NCI-H2029 (cell line): ENCODE measurements around the gene PTAFR.

Experiments
- DNase-seq: peaks from one replicate; lab custom pipeline; 2025; lab: John Stamatoyannopoulos, UW

Gene PTAFR, protein sequence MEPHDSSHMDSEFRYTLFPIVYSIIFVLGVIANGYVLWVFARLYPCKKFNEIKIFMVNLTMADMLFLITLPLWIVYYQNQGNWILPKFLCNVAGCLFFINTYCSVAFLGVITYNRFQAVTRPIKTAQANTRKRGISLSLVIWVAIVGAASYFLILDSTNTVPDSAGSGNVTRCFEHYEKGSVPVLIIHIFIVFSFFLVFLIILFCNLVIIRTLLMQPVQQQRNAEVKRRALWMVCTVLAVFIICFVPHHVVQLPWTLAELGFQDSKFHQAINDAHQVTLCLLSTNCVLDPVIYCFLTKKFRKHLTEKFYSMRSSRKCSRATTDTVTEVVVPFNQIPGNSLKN

GRCh38 chr1:28176492-28177470 lies at the start of gene PTAFR:
Gene PTAFR, minus strand, starts transcription at chr1:28176690. Its CDS starts 25,669 bp downstream, at chr1:28151021.
- DNase-seq, result no peak

- DNase-seq, result no peak
Measured at GRCh38 chr1:28213315-28213714, 36.8 kb upstream of the PTAFR start.

DNA sequence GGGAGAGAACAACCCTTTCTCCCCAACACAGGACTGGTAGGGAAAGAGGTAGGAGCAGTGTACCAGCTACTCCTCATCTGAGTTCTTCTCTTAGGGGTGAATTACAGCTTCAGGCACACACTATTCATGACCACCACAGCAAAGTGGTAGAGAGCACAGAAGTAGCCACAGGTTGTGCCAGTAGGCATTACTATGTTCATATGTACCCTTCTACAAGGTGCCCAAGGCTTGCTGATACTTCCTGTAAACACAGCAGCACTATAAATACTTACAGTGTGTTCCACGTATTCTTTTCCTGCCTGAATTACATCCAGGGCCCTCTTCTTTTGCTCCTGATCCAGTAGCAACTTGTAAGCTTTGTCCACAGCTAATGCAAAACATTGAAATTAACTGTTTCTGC lies 33.2 kb upstream of the PTAFR start:
- DNase-seq, result no peak

- peak; percentile 5 for DNase-seq
Measured at GRCh38 chr1:28208818-28209441, 32.4 kb upstream of the PTAFR start.

DNA sequence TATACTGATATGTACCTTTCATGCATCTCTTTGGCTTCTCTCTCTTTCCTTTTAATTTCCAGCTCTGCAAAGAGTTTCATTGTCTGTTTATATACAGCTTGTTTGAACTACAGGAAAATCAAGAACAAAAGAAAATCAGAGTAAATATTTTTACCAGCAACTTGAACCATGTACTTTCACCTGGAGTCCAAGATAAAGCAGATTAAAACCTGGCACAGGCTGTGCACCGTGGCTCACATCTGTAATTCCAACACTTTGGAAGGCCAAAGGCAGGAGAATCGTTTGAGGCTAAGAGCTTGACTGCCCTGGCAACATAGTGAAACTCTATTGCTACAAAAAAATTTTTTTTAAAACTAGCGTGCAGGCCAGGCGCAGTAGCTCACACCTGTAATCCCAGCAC lies 28.8 kb upstream of the PTAFR start:
- DNase-seq, result no peak

- no peak for DNase-seq
Measured at GRCh38 chr1:28200234-28200873, 23.9 kb upstream of the PTAFR start.

DNA sequence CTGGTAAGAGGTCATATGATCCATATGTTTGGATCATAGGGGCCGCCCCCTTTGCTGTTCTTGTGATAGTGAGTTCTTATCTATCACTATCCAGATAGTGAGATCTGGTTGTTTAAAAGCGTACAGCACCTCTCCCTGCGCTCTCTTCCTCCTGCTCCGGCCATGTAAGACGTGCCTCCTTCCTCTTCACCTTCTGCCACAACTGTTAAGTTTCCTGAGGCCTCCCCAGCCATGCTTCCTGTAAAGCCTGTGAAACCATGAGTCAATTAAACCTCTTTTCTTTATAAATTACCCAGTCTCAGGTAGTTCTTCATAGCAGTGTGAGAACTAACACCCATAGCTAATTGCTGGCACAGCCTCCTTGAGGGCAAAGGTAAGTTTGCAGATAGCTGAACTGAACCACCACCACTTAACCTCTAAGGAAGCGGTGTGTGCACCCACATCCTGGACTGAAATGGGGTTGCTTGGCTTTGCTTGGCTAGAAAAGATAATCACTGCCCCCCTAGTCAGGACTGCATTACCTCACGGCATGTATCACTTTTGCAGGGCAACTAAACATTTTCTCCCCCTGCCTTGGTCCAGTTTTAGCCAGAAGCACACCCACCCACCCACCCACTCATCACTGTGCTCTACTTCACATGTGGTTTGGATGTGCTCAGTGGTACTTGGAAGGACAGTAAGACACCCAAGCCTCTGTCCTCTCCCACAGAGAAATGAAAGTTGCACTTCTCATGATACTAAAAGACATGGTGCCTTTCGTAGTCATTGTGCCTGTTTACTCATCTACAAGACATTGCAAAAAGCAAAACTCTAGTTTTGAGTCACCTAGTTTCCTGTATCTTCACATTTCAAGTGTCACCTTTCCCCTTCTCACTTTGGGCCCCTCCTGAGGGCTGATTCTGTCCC lies 23.1 kb upstream of the PTAFR start:
- DNase-seq, result no peak

DNA sequence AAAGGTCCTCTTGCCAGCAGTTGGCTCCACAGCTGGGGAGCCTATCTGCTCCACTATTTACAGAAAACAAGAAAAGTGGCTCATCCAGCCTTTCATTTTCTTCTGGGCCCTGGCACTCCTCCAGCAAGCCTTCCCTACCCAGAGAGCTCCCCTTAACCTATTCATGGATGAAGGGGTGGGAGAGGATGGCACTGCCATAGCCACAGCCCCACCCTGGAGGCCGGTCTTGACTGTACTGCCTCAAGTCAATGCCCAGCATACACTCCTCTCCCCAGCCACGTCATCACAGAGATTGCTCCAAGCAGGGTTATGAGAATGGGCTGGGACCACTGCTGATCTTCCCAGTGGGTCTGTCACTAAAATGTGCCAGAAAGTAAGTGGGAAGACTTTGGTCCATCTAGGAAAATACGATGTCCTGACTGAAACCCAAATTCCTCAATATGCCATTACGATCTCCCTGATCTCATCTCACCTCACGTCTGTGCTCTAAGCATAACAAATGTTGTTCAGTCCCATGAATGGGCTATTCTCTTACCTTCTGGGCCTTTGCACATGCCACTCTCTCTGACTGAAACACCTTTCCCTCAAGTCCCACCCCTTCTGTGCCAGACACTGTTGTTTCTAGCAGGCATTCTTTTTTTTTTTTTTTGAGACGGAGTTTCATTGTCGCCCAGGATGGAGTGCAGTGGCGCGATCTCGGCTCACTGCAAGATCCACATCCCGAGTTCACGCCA lies 21.4 kb upstream of the PTAFR start:
- DNase-seq, result no peak

GRCh38 chr1:28196330-28196729 lies 19.8 kb upstream of the PTAFR start:
- no peak for DNase-seq

- DNase-seq, result no peak
Measured at GRCh38 chr1:28195780-28196179, 19.3 kb upstream of the PTAFR start.

DNA sequence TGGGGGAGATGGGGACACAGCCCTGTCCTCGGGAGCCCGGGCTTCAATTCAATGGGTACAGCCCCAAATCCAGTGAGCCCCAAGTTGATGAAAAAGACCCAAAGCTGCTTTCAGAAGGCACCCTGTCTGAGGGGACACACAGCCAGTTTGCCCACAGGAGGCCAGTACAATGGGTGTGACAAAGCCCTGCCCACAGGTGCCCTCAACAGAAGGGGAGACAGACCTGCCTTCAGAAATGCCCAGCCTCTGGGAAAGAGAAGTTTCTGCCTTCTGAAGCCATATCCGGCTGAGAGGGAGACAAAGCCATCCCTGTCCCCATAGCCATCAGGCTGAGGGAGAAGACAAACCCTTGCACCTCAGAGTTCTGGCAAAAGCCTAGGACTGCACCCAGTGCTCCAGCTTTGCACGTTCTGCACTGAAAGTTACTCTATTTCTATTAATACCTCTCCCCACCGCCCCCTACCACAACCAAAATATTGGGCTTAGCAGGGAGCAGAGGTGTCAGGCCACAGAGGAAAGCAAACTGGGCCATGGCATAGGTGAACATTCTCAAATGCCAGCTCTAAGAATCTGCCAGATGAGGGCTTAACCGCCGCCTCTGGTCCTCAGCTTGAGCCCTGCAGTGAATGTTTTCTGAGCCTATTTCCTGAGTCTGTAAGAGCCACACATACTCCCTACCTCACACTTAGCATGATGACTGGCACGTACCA lies 18.0 kb upstream of the PTAFR start:
- no peak for DNase-seq

DNA sequence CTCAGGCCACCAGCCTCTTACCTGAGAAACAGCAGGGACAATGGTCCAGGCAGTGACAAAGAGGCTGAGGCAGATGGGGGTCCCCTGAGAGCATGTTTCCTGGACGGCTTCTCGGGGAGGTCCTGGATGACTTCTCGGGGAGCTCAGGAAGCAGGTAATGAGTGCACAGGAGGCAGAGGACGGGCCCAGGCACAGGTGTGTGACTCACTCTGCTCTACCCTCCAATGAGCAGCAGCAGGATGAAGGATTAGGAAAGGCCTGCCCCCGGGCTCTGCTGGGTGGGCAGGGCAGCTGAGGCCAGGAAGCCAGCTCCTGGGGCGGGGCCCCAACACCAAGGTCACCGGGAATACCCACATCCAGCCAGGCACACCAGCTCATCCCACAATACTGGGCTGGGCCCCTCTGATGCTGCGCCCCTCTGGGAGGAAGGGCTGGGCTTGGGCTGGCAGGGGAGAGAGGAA lies 17.2 kb upstream of the PTAFR start:
- no peak for DNase-seq

- no peak for DNase-seq
Measured at GRCh38 chr1:28190996-28191645, 14.6 kb upstream of the PTAFR start.

GRCh38 chr1:28190337-28190979 lies 14.0 kb upstream of the PTAFR start:
- no peak for DNase-seq

- no peak for DNase-seq
Measured at GRCh38 chr1:28185071-28185470, 8.6 kb upstream of the PTAFR start.

GRCh38 chr1:28180306-28181305 lies 4.1 kb upstream of the PTAFR start:
- DNase-seq, result no peak
